PC-3 (cell line): ENCODE measurements around the gene RAD51C. TPM values are rescaled to one million over a fixed set of nuclear protein-coding genes. Genes with fewer than 3 reads are reported as not detected.

Source experiments
- ATAC-seq: fragments of 200-7000 bp; cut with Tn5 transposase; 2 replicates; pipeline ENCODE4 v1.9.1; 2020; ENCODE audit warnings: mild to moderate bottlenecking, moderate library complexity
- BruUV-seq: library from RNA; stranded (reverse); fragments of 400-500 nt; replicated peaks from 2 replicates; lab custom pipeline; 2021; lab: Mats Ljungman, UMichigan
- CTCF ChIA-PET: fragments of 300-600 bp; sonication (Branson Sonifier 250); formaldehyde crosslinking; loops from one replicate; lab custom pipeline; 2022; ENCODE audit warnings: antibody characterized with exemption; lab: Charles Lee
- POLR2A ChIA-PET: fragments of 300-600 bp; sonication (Branson Sonifier 250); formaldehyde crosslinking; loops from one replicate; lab custom pipeline; 2022; ENCODE audit warnings: antibody characterized with exemption; ENCODE audit not compliant: unreplicated experiment; lab: Charles Lee
- DNase-seq: peaks from one replicate; pipeline ENCODE4 v3.0.0-alpha.2; 2015
- H2AFZ ChIP-seq: fragments of 300-600 bp; sonication (generic); 2 replicates; pipeline ENCODE4 v1.6.0; 2016; ENCODE audit warnings: antibody characterized with exemption, low read length
- H3F3A ChIP-seq: fragments of 300-600 bp; sonication (generic); one replicate; pipeline ENCODE4 v1.6.0; 2017; ENCODE audit warnings: antibody characterized with exemption, low read length, control low read depth, mild to moderate bottlenecking; ENCODE audit not compliant: unreplicated experiment
- H3K27ac ChIP-seq: fragments of 300-600 bp; sonication (generic); 2 replicates; pipeline ENCODE4 v1.5.1; 2016; ENCODE audit warnings: mild to moderate bottlenecking, low read length
- H3K27me3 ChIP-seq: fragments of 300-600 bp; sonication (generic); 2 replicates; pipeline ENCODE4 v1.6.1; 2016; ENCODE audit warnings: low read length, mixed read lengths
- H3K36me3 ChIP-seq: fragments of 300-600 bp; sonication (generic); 2 replicates; pipeline ENCODE4 v1.6.1; 2016; ENCODE audit warnings: low read depth, mixed run types, low read length, mixed read lengths
- H3K4me1 ChIP-seq: fragments of 300-600 bp; sonication (generic); 2 replicates; pipeline ENCODE4 v1.5.1; 2016; ENCODE audit warnings: low read length; ENCODE audit not compliant: insufficient read depth
- H3K4me2 ChIP-seq: fragments of 300-600 bp; sonication (generic); 2 replicates; pipeline ENCODE4 v1.6.0; 2016; ENCODE audit warnings: low read length
- H3K4me3 ChIP-seq: fragments of 300-600 bp; sonication (generic); 2 replicates; pipeline ENCODE4 v1.5.1; 2016; ENCODE audit warnings: mild to moderate bottlenecking, low read length, mixed read lengths
- H3K79me2 ChIP-seq: fragments of 300-600 bp; sonication (generic); 2 replicates; pipeline ENCODE4 v1.6.1; 2017; ENCODE audit warnings: low read length, mixed read lengths
- H3K9ac ChIP-seq: fragments of 300-600 bp; sonication (generic); 2 replicates; pipeline ENCODE4 v1.6.0; 2016; ENCODE audit warnings: mild to moderate bottlenecking, low read length
- H3K9me2 ChIP-seq: fragments of 300-600 bp; sonication (generic); replicated peaks from 2 replicates; pipeline ENCODE4 v1.6.1; 2016; ENCODE audit warnings: mixed run types, low read length, mixed read lengths
- H3K9me3 ChIP-seq: fragments of 300-600 bp; sonication (generic); 2 replicates; pipeline ENCODE4 v1.6.1; 2016; ENCODE audit warnings: low read length, mixed read lengths
- H4K20me1 ChIP-seq: fragments of 300-600 bp; sonication (generic); 2 replicates; pipeline ENCODE4 v1.6.1; 2016; ENCODE audit warnings: low read length, mixed read lengths
- EZH2 ChIP-seq: fragments of 300-600 bp; sonication (generic); IDR thresholded peaks from one replicate; pipeline ENCODE4 v1.6.1; 2017; ENCODE audit warnings: antibody characterized with exemption, mild to moderate bottlenecking, low read length; ENCODE audit not compliant: unreplicated experiment
- EZH2phosphoT487 ChIP-seq: fragments of 300-600 bp; sonication (generic); IDR thresholded peaks from 2 replicates; pipeline ENCODE4 v1.6.1; 2018; ENCODE audit warnings: mild to moderate bottlenecking, antibody characterized with exemption, low read length, borderline replicate concordance
- intact Hi-C: fragments of 100-400 bp; cut with micrococcal nuclease; formaldehyde crosslinking; loops from 2 replicates; pipeline ENCODE4 v1.9.0; 2023
- total RNA-seq: library from RNA; depleted of rRNA; stranded (reverse); fragments of >200 nt; gene quantifications from 2 replicates; pipeline ENCODE4 v1.2.3, GENCODE V29; 2014
- TF ChIP-seq, protein P1 (sequence below): fragments of 300-600 bp; sonication (generic); conservative IDR thresholded peaks from 2 replicates; pipeline ENCODE4 v1.5.1; 2017; ENCODE audit warnings: antibody characterized with exemption, low read depth, mild to moderate bottlenecking, low read length

RAD51C gene
- total RNA-seq, 1 experiment from 2014 or later: 71.1 TPM

DNA sequence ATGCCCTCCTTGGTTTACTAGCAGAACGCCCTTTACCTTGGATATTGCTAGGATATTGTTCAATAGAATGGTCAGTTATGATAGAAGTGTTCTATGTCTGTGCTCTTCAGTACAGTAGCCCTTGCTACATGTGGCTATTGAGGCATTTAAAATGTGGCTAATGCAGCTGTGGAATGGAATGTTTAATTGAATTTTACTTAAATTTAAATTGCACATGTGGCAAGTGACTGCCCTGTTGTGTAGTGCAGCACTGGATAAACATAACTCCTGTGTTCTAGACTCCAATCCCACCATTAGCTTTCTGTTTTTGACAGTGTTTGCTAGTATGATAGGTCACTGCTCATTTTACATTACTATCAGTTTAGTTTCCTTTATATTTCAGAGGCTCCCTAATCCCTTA is 29.9 kb downstream of the RAD51C start:
- TF ChIP-seq EZH2 (no peak), EZH2phosphoT487 (no peak)
- TF ChIP-seq, protein P1, sequence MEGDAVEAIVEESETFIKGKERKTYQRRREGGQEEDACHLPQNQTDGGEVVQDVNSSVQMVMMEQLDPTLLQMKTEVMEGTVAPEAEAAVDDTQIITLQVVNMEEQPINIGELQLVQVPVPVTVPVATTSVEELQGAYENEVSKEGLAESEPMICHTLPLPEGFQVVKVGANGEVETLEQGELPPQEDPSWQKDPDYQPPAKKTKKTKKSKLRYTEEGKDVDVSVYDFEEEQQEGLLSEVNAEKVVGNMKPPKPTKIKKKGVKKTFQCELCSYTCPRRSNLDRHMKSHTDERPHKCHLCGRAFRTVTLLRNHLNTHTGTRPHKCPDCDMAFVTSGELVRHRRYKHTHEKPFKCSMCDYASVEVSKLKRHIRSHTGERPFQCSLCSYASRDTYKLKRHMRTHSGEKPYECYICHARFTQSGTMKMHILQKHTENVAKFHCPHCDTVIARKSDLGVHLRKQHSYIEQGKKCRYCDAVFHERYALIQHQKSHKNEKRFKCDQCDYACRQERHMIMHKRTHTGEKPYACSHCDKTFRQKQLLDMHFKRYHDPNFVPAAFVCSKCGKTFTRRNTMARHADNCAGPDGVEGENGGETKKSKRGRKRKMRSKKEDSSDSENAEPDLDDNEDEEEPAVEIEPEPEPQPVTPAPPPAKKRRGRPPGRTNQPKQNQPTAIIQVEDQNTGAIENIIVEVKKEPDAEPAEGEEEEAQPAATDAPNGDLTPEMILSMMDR: no peak
- no peaks in the 10 kb centered on the region for H3F3A ChIP-seq
- ATAC-seq: no peak
- no peaks in the 10 kb centered on the region for H3K4me1 ChIP-seq
- DNase-seq: no peak
- no peaks in the 10 kb centered on the region for H4K20me1 ChIP-seq
- no peaks in the 10 kb centered on the region for H3K9me3 ChIP-seq
- no peaks in the 10 kb centered on the region for H3K9me2 ChIP-seq
- intact Hi-C loops: no loop called here
- no peak overlapping the region for H3K27ac ChIP-seq
- ChIA-PET POLR2A (no interaction called here), CTCF (no interaction called here)
- H3K27me3 ChIP-seq: no peaks in the 10 kb centered on the region
- H3K36me3 ChIP-seq: peaks cover 5% of the 10 kb centered on the region; the same call in 1 of the 2 replicates
- no peaks in the 10 kb centered on the region for H3K79me2 ChIP-seq
- no peak overlapping the region for H2AFZ ChIP-seq
- H3K9ac ChIP-seq: no peak overlapping the region
- no peak overlapping the region for H3K4me2 ChIP-seq
- H3K4me3 ChIP-seq: no peak overlapping the region
- BruUV-seq: no TSS peak

DNA sequence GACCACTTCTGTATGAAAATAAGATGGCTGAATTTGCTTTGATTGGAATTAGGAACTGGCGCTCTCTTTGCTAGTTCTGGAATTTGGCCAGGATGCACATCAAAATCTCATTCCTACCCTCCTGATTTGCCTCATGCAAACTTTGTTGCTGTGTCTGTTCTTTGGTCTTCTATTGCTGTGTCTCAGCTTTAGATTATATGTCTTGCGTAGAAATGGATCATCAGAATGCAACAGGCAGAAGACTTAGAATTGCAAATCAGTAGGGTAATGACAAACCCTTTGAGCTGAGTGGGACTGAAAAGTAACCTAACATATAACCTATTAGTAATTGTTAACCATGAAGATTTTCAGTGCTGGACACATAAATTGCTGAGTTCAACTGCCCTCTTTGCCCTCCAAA is 30.3 kb downstream of the RAD51C start:
- Histone ChIP-seq H3K36me3 (peaks cover 5% of the 10 kb centered on the region; the same call in 1 of the 2 replicates), H3K4me2 (no peak overlapping the region), H3K9me3 (no peaks in the 10 kb centered on the region), H3K27me3 (no peaks in the 10 kb centered on the region), H3K9me2 (no peaks in the 10 kb centered on the region), H3K9ac (no peak overlapping the region), H2AFZ (no peak overlapping the region), H3K4me3 (no peak overlapping the region), H3K4me1 (no peaks in the 10 kb centered on the region), H3K79me2 (no peaks in the 10 kb centered on the region), H4K20me1 (no peaks in the 10 kb centered on the region), H3K27ac (no peak overlapping the region), H3F3A (no peaks in the 10 kb centered on the region)
- TF ChIP-seq EZH2 (no peak), EZH2phosphoT487 (no peak)
- TF ChIP-seq, protein P1: no peak
- BruUV-seq: no TSS peak
- CTCF ChIA-PET: no interaction called here
- ATAC-seq (no peak), DNase-seq (no peak)
- intact Hi-C loops: no loop called here
- POLR2A ChIA-PET: interaction anchor here (0.6 kb wide), 1 partner anchor 53 kb away, joined by 4 read pairs; no protein-coding TSS in a partner anchor

- intact Hi-C loops: no loop called here
Observed at GRCh38 chr17:58728798-58729197, 36.4 kb downstream of the RAD51C start.

More at GRCh38 chr17:58728798-58729197, 36.4 kb downstream of the RAD51C start:
- no peak overlapping the region for H3K4me3 ChIP-seq
- DNase-seq (no peak), ATAC-seq (no peak)
- no peaks in the 10 kb centered on the region for H3K79me2 ChIP-seq
- H3F3A ChIP-seq: no peaks in the 10 kb centered on the region
- H3K27me3 ChIP-seq: no peaks in the 10 kb centered on the region
- no peak overlapping the region for H3K4me2 ChIP-seq
- H3K9me2 ChIP-seq: no peaks in the 10 kb centered on the region
- no peaks in the 10 kb centered on the region; the same call in 1 of the 2 replicates for H3K36me3 ChIP-seq
- CTCF ChIA-PET: no interaction called here
- no peaks in the 10 kb centered on the region for H3K4me1 ChIP-seq
- H3K9ac ChIP-seq: no peak overlapping the region
- no peaks in the 10 kb centered on the region for H3K9me3 ChIP-seq
- POLR2A ChIA-PET: no interaction called here
- TF ChIP-seq, protein P1: no peak
- TF ChIP-seq EZH2 (no peak), EZH2phosphoT487 (no peak)
- no peak overlapping the region for H2AFZ ChIP-seq
- H4K20me1 ChIP-seq: no peaks in the 10 kb centered on the region
- H3K27ac ChIP-seq: no peak overlapping the region
- BruUV-seq: no TSS peak
